Neural progenitor cell (in vitro differentiated cells): ENCODE results near the gene MAP3K9.

Experiments
- EZH2 ChIP-seq: fragments of 200-600 bp; sonication (generic); IDR thresholded peaks from 2 replicates; pipeline ENCODE4 v1.6.1; 2017; ENCODE audit warnings: antibody characterized with exemption, mild to moderate bottlenecking, moderate library complexity
- TF ChIP-seq, protein P1 (sequence below): fragments of 200-600 bp; sonication (generic); IDR thresholded peaks from 2 replicates; pipeline ENCODE4 v1.5.1; 2017; ENCODE audit warnings: antibody characterized with exemption, mild to moderate bottlenecking

DNA sequence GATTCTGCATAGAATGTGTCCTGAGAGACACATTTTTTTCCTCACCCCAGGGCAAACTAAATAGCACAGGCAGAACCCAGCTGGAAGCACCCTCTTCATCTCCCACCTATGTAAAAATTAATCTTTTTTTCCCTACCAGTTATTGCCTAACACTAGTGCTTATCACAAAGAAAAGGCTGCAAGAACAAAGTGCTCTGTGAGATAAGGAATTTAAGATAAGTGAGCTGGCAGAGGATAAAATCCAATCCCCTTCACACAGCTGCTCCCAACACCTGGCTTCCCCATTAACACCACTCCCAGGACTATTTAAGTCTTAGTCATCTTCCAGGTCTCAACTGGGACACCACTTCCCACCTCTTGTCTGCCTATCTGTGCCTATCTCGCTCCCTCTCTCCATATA lies 92.4 kb downstream of the MAP3K9 start:
- TF ChIP-seq, protein P1, sequence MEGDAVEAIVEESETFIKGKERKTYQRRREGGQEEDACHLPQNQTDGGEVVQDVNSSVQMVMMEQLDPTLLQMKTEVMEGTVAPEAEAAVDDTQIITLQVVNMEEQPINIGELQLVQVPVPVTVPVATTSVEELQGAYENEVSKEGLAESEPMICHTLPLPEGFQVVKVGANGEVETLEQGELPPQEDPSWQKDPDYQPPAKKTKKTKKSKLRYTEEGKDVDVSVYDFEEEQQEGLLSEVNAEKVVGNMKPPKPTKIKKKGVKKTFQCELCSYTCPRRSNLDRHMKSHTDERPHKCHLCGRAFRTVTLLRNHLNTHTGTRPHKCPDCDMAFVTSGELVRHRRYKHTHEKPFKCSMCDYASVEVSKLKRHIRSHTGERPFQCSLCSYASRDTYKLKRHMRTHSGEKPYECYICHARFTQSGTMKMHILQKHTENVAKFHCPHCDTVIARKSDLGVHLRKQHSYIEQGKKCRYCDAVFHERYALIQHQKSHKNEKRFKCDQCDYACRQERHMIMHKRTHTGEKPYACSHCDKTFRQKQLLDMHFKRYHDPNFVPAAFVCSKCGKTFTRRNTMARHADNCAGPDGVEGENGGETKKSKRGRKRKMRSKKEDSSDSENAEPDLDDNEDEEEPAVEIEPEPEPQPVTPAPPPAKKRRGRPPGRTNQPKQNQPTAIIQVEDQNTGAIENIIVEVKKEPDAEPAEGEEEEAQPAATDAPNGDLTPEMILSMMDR = no peak
- no peak for TF ChIP-seq EZH2
